HG02970 (cell line): Measurements from ENCODE around the gene POU6F2.

Source experiments
- ATAC-seq: cut with Tn5 transposase; IDR thresholded peaks from one replicate; pipeline ENCODE4 v1.9.1; 2021; ENCODE audit warnings: mild to moderate bottlenecking, moderate library complexity, moderate number of reproducible peaks; ENCODE audit not compliant: unreplicated experiment, low FRiP score

POU6F2 gene

GRCh38 chr7:39461263-39461820 lies 483.6 kb downstream of the POU6F2 start:
- ATAC-seq: no peak

- ATAC-seq: no peak
These were observed 485.5 kb downstream of the POU6F2 start for GRCh38 chr7:39463252-39463651.

GRCh38 chr7:39464350-39465054 lies 486.8 kb downstream of the POU6F2 start:
- no peak for ATAC-seq

- ATAC-seq: peak; percentile 78
These were observed 487.6 kb downstream of the POU6F2 start for GRCh38 chr7:39465055-39465929.

- ATAC-seq: no peak
These were observed 490.6 kb downstream of the POU6F2 start for GRCh38 chr7:39468261-39468660.

- no peak for ATAC-seq
These were observed 491.2 kb downstream of the POU6F2 start for GRCh38 chr7:39468808-39469374.

- no peak for ATAC-seq
These were observed 503.2 kb downstream of the POU6F2 start for GRCh38 chr7:39480901-39481300.

- no peak for ATAC-seq
These were observed 511.0 kb downstream of the POU6F2 start for GRCh38 chr7:39488467-39489393.

- no peak for ATAC-seq
These were observed 512.6 kb downstream of the POU6F2 start for GRCh38 chr7:39490296-39490695.

- no peak for ATAC-seq
These were observed 516.2 kb downstream of the POU6F2 start for GRCh38 chr7:39493934-39494333.

GRCh38 chr7:39501358-39501757 lies 523.6 kb downstream of the POU6F2 start:
- no peak for ATAC-seq

GRCh38 chr7:39504963-39505362 lies 527.3 kb downstream of the POU6F2 start:
- no peak for ATAC-seq

GRCh38 chr7:39507866-39508551 lies 530.3 kb downstream of the POU6F2 start:
- no peak for ATAC-seq

- ATAC-seq: no peak
These were observed 531.7 kb downstream of the POU6F2 start for GRCh38 chr7:39509436-39509835.

- no peak for ATAC-seq
These were observed 532.2 kb downstream of the POU6F2 start for GRCh38 chr7:39509912-39510311.

- ATAC-seq: no peak
These were observed 533.2 kb downstream of the POU6F2 start for GRCh38 chr7:39510864-39511354.

GRCh38 chr7:39515534-39516228 lies 538.0 kb downstream of the POU6F2 start:
- ATAC-seq: no peak

GRCh38 chr7:39516498-39516897 lies 538.8 kb downstream of the POU6F2 start:
- ATAC-seq: no peak

GRCh38 chr7:39517240-39517639 lies 539.5 kb downstream of the POU6F2 start:
- ATAC-seq: no peak
